PC-9 (cell line): ENCODE measurements around the gene TLE5.

Experiments
- EZH2 ChIP-seq: fragments of 200-600 bp; sonication (generic); IDR thresholded peaks from 2 replicates; pipeline ENCODE4 v1.8.0; 2017; ENCODE audit warnings: antibody characterized with exemption, low read depth
- TF ChIP-seq, protein P1 (sequence below): fragments of 200-600 bp; sonication (generic); conservative IDR thresholded peaks from 2 replicates; pipeline ENCODE4 v1.6.1; 2017; ENCODE audit warnings: mixed run types, antibody characterized with exemption, mild to moderate bottlenecking, moderate library complexity

DNA sequence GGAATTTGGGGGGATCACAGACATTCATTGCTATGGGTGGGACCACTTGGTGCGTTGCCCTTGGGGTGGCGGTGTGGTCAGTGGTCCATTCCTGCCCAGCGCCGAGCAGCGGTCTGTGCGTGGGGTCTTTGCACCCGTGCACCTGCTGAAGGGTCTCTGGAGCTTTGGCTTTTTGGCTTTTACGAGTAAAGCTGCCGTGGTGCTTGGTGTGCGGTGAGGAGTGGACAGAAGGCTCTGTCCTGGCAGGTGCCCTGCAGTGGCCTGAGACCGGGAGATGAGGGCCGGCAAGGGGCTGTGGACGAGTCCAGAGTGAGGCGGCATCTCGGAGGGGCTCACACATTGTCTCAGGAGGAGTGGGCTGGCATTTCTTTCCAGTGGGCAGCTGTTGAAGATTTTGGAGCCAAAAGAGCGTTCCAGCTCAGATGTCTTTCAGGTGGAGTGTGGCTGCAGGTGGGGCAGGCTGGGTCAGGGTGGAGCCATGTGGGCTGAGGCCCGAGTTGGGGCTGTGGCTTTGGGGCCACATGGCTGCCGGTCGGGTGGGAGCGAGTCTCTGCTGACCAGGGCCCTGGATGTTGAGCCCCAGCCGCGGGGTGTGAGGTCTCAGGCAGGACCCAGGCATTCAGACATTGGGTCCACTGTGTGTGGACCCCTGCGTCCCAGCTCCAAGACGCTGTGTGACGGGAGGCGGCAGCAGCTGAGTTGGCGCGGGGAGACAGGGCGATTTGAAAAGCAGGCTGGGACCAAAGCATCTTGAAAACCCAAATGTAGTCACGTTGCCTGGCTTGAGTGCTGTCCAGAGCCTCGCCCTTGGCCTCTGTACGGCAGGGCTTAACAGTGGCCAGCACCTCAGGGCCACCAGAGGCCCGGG is 43.6 kb upstream of the TLE5 start:
- TF ChIP-seq EZH2, result no peak
- TF ChIP-seq, protein P1, sequence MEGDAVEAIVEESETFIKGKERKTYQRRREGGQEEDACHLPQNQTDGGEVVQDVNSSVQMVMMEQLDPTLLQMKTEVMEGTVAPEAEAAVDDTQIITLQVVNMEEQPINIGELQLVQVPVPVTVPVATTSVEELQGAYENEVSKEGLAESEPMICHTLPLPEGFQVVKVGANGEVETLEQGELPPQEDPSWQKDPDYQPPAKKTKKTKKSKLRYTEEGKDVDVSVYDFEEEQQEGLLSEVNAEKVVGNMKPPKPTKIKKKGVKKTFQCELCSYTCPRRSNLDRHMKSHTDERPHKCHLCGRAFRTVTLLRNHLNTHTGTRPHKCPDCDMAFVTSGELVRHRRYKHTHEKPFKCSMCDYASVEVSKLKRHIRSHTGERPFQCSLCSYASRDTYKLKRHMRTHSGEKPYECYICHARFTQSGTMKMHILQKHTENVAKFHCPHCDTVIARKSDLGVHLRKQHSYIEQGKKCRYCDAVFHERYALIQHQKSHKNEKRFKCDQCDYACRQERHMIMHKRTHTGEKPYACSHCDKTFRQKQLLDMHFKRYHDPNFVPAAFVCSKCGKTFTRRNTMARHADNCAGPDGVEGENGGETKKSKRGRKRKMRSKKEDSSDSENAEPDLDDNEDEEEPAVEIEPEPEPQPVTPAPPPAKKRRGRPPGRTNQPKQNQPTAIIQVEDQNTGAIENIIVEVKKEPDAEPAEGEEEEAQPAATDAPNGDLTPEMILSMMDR, result no peak
